ENCODE measurements around the gene SLC16A8.

The SLC16A8 gene

DNA sequence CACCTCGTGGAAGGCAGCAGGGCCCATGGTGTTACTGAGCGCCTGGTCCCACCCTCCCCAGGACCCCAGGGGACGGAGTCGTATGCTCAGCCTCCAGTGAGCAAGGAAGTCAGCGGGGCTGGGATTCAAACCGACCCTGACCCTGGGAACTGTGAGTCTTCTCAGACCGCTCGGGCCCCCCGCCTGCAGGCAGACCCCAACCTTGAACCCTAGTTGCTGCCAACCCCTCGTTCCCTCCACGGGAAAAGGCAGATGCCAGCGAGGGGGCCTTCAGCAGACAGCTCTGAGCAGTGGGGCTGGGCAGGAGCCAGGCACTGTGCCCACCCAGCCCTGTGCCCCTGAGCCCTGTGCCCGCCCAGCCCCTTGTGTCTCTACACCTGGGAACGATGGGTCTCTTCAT is 6.4 kb downstream of the SLC16A8 start:
- H3K27ac ChIP-seq (replicated peaks) = no peak overlapping the region
- H3K27me3 ChIP-seq (ENCODE audit: insufficient read depth, poor library complexity, severe bottlenecking) = peaks cover 23% of the 10 kb centered on the region
- no peak for DNase-seq (ENCODE audit: low read depth in 1 of 2, low spot score in 1 of 2)
- TF ChIP-seq, protein P1, sequence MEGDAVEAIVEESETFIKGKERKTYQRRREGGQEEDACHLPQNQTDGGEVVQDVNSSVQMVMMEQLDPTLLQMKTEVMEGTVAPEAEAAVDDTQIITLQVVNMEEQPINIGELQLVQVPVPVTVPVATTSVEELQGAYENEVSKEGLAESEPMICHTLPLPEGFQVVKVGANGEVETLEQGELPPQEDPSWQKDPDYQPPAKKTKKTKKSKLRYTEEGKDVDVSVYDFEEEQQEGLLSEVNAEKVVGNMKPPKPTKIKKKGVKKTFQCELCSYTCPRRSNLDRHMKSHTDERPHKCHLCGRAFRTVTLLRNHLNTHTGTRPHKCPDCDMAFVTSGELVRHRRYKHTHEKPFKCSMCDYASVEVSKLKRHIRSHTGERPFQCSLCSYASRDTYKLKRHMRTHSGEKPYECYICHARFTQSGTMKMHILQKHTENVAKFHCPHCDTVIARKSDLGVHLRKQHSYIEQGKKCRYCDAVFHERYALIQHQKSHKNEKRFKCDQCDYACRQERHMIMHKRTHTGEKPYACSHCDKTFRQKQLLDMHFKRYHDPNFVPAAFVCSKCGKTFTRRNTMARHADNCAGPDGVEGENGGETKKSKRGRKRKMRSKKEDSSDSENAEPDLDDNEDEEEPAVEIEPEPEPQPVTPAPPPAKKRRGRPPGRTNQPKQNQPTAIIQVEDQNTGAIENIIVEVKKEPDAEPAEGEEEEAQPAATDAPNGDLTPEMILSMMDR (IDR thresholded peaks at IDR 0.05; ENCODE audit: insufficient read depth, low read length) = no peak
- TF ChIP-seq GABPA (IDR thresholded peaks at IDR 0.05; ENCODE audit: low read depth) = no peak
- no peak for TF ChIP-seq SPI1 (IDR thresholded peaks at IDR 0.05; ENCODE audit: borderline replicate concordance, low read depth)
- TF ChIP-seq POLR2AphosphoS5 (IDR thresholded peaks at IDR 0.05; ENCODE audit: low read depth) = no peak
- TF ChIP-seq, protein P2, sequence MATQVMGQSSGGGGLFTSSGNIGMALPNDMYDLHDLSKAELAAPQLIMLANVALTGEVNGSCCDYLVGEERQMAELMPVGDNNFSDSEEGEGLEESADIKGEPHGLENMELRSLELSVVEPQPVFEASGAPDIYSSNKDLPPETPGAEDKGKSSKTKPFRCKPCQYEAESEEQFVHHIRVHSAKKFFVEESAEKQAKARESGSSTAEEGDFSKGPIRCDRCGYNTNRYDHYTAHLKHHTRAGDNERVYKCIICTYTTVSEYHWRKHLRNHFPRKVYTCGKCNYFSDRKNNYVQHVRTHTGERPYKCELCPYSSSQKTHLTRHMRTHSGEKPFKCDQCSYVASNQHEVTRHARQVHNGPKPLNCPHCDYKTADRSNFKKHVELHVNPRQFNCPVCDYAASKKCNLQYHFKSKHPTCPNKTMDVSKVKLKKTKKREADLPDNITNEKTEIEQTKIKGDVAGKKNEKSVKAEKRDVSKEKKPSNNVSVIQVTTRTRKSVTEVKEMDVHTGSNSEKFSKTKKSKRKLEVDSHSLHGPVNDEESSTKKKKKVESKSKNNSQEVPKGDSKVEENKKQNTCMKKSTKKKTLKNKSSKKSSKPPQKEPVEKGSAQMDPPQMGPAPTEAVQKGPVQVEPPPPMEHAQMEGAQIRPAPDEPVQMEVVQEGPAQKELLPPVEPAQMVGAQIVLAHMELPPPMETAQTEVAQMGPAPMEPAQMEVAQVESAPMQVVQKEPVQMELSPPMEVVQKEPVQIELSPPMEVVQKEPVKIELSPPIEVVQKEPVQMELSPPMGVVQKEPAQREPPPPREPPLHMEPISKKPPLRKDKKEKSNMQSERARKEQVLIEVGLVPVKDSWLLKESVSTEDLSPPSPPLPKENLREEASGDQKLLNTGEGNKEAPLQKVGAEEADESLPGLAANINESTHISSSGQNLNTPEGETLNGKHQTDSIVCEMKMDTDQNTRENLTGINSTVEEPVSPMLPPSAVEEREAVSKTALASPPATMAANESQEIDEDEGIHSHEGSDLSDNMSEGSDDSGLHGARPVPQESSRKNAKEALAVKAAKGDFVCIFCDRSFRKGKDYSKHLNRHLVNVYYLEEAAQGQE (IDR thresholded peaks at IDR 0.05; ENCODE audit: insufficient replicate concordance, low read depth) = no peak
- H3K4me3 ChIP-seq (replicated peaks; ENCODE audit: insufficient read depth, low read length) = no peak overlapping the region

DNA sequence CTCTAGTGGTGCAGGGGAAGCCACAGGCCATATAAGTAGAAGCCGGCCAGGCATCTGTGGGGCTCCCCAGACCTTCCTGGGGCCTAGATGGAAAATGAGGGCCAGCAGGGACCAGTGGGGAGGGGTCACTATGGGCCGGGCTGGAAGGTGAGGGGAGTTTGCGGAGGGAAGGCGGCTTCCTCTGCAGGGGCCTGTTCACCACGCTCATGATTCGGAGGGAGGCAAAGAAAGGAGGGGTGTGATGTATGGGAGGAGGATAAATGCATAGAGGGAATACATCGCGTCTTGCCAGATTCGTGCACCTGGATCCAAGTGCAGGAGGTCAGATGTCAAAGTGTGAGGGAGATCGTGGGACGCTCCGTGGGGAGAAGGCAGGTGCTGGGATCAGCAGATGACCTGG is 6.9 kb downstream of the SLC16A8 start:
- Histone ChIP-seq H3K27me3 (ENCODE audit: insufficient read depth, poor library complexity, severe bottlenecking) (peaks cover 18% of the 10 kb centered on the region), H3K4me3 (replicated peaks; ENCODE audit: insufficient read depth, low read length) (no peak overlapping the region), H3K27ac (replicated peaks) (no peak overlapping the region)
- DNase-seq (ENCODE audit: low read depth in 1 of 2, low spot score in 1 of 2) = no peak
- TF ChIP-seq, protein P2 (IDR thresholded peaks at IDR 0.05; ENCODE audit: insufficient replicate concordance, low read depth) = no peak
- TF ChIP-seq GABPA (IDR thresholded peaks at IDR 0.05; ENCODE audit: low read depth) (no peak), POLR2AphosphoS5 (IDR thresholded peaks at IDR 0.05; ENCODE audit: low read depth) (no peak), SPI1 (IDR thresholded peaks at IDR 0.05; ENCODE audit: borderline replicate concordance, low read depth) (no peak)
- TF ChIP-seq, protein P1 (IDR thresholded peaks at IDR 0.05; ENCODE audit: insufficient read depth, low read length) = no peak

DNA sequence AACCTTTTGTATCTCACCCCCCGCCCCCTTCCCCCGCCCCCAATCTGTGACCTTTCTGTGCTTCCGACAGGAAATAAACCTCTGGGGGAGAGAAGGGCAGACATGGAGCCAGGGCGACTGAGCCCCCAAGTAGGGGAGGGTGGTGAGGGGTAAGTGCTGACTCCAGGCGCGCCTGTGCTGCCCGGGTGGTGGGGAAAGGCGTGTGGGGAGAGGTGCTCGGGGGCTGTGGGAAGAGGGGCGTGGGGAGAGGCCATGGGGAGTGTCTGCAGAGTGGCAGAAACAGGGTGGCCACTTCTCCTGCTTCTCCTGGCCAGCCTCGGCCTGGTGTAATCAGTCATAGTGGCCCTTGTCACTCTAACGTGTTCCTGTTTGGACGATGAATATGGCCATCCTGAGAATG is 8.0 kb downstream of the SLC16A8 start:
- no peak overlapping the region for H3K27ac ChIP-seq (replicated peaks)
- H3K4me3 ChIP-seq (replicated peaks; ENCODE audit: insufficient read depth, low read length) = no peak overlapping the region
- no peak for DNase-seq (ENCODE audit: low read depth in 1 of 2, low spot score in 1 of 2)
- H3K27me3 ChIP-seq (ENCODE audit: insufficient read depth, poor library complexity, severe bottlenecking) = peaks cover 10% of the 10 kb centered on the region
- TF ChIP-seq SPI1 (IDR thresholded peaks at IDR 0.05; ENCODE audit: borderline replicate concordance, low read depth) (no peak), GABPA (IDR thresholded peaks at IDR 0.05; ENCODE audit: low read depth) (no peak), POLR2AphosphoS5 (IDR thresholded peaks at IDR 0.05; ENCODE audit: low read depth) (no peak)
- TF ChIP-seq, protein P2 (IDR thresholded peaks at IDR 0.05; ENCODE audit: insufficient replicate concordance, low read depth) = no peak
- TF ChIP-seq, protein P1 (IDR thresholded peaks at IDR 0.05; ENCODE audit: insufficient read depth, low read length) = no peak
